Measurements from ENCODE around the gene COX7A1.
"Not testable (repeated sequence)": the region's sequence is repeated elsewhere in the genome, so short reads cannot be mapped to it uniquely, and the experiment has no call there.

COX7A1 gene

GRCh38 chr19:36141039-36141927, 11.0 kb downstream of the COX7A1 start:
- DNase-seq, result peak; percentile 67 to 90 (median 84)

DNA sequence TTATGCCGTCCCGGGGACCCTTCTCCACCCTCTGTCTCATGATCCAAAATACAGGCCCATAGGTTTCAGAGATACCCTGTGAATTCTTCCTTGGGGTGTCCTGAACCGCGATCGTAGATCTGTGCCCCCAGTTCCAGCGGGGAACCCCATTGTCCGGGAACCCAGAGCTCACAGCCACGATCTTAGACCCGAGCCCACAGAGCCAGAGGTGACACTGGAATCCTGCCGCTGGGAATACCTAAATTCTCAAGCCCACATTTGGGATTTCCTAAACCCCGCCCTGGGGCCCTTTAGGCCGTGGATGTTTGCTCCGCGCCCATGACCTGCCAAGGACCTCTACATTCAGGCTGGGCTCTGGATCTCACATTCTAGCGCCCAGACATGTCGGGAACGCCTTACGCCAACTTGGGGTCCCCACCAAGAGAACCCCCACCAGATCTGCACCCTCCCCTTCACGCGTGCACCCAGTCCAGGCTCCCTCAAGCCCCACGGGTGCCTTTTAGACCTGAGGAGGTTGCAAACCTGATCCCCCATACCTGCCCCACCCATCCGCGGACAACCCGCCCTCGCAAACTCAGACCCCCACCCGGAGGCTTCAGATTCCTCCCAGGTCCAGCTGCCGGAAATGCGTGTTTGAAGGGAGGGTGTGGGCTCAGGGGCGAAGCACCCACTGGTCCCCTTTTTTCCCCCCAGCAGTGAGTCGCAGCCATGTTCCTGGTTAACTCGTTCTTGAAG, 11.8 kb downstream of the COX7A1 start:
- DNase-seq, result peak in 3 of 5 donors; percentile 18 to 56 (median 26)

- peak; percentile 81 to 96 (median 87) for DNase-seq
These were observed 12.6 kb downstream of the COX7A1 start, which contains the start of gene CAPNS1 for GRCh38 chr19:36139473-36140303. Gene CAPNS1 (plus strand): TSS chr19:36140066. CDS start chr19:36141012, 946 bp downstream.

DNA sequence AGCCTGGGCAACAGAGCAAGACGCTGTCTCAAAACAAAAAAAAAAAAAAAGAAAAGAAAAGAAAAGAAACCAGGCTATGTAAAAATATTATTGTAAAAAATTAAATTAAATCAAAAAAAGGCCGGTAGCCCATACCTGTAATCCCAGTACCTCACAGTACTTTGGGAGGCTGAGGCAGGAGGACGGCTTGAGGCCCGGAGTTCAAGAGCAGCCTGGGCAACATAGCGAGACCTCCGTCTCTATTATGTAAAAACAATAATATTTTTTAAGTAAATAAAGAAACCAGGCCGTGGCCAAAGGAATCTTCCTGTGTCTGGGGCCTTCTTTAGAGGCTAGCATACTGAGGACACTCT, 13.2 kb downstream of the COX7A1 start:
- no peak for DNase-seq

GRCh38 chr19:36136964-36137686, 15.1 kb downstream of the COX7A1 start:
- DNase-seq, result no peak

DNA sequence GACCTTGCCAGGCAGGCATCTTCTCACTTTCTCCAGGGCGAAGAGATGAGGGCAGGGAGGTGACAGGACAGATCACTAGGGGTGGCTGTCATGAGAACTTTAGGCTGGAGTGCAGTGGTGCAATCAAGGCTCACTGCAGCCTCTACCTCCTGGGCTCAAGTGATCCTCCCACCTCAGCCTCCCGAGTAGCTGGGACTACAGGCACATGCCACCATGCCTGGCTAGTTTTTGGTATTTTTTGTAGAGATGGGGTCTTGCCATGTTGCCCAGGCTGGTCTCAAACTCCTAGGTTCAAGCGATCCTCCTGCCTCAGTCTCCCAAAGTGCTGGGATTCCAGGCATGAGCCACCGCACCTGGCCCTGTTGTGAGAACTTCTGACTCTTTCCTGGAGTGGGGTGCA, 17.4 kb downstream of the COX7A1 start:
- DNase-seq, result not testable (repeated sequence)

DNA sequence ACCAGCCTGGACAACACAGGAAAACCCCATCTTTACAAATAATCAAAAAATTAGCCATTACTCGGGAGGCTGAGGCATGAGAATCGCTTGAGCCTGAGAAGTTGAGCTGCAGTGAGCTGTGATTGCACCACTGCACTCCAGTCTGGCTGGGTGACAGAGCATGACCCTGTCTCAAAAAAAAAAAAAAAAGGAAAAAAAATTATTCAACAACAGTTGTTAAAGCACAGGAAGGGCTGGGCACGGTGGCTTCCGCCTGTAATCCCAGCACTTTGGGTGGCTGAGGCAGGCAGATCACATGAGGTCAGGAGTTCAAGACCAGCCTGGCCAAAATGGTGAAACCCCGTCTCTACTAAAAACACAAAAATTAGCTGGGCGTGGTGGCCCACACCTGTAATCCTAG, 21.0 kb downstream of the COX7A1 start:
- not testable (repeated sequence) for DNase-seq

DNA sequence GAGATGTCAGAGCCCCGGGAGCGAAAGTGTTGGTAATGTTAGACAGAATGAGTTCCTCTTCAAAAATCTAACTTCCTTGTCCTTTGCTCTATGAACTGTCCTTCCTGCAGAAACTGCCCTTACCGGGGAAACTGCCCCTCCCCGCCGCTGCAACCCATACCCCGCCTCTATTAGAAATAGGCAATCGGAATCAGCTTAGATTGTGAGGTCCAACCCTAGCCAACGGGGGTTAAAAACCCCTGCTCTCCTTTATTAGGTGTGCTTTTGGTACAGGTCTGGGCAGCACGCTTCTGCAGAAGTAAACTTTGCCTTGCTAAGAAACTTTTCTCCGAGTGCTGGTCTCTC, 23.9 kb downstream of the COX7A1 start:
- no peak for DNase-seq

DNA sequence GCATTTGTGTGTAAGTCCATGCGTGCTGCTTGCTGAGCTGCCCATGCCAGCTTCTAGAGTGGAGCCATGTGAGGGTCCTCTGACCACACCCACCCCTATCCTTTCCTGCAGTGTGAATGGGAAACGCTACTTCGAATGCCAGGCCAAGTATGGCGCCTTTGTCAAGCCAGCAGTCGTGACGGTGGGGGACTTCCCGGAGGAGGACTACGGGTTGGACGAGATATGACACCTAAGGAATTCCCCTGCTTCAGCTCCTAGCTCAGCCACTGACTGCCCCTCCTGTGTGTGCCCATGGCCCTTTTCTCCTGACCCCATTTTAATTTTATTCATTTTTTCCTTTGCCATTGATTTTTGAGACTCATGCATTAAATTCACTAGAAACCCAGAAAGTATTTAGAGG, 26.7 kb downstream of the COX7A1 start:
- DNase-seq, result no peak

GRCh38 chr19:36121486-36122124, 30.6 kb downstream of the COX7A1 start:
- DNase-seq, result no peak

DNA sequence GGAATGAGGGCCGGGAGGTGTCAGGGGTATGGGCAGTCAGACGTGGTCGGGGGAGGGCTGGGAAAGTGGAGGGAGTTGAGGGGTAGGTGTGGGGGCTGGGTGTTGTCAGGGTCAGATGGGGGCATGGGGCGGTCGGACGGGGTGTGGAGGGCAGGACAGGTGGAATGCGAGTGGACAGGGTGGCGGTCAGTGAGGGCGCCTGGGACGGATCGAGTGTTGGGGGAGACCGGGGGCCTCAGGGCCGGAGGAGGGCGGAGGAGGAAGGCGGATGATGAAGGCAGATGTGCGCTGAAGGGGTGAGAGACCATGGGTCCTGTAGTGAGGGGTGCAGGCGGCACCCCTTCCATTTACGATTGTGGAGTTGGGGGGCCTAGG, 31.3 kb downstream of the COX7A1 start:
- no peak for DNase-seq

- DNase-seq, result no peak
These were observed 31.9 kb downstream of the COX7A1 start for GRCh38 chr19:36120092-36120983.

DNA sequence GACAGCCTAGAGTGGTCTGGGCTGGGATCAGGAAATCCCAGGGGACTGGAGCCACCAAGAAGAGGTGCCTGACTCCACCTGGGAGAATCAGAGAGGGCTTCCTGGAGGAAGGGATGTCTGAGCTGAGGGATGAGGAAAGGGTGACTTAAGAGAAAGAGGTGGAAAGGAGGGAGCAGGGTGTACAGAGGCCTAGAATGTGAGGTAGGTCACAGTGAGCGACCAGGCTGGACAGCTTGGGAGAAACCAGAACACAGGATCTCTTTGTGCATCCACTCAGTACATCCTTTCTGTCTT, 36.0 kb downstream of the COX7A1 start:
- DNase-seq, result no peak

DNA sequence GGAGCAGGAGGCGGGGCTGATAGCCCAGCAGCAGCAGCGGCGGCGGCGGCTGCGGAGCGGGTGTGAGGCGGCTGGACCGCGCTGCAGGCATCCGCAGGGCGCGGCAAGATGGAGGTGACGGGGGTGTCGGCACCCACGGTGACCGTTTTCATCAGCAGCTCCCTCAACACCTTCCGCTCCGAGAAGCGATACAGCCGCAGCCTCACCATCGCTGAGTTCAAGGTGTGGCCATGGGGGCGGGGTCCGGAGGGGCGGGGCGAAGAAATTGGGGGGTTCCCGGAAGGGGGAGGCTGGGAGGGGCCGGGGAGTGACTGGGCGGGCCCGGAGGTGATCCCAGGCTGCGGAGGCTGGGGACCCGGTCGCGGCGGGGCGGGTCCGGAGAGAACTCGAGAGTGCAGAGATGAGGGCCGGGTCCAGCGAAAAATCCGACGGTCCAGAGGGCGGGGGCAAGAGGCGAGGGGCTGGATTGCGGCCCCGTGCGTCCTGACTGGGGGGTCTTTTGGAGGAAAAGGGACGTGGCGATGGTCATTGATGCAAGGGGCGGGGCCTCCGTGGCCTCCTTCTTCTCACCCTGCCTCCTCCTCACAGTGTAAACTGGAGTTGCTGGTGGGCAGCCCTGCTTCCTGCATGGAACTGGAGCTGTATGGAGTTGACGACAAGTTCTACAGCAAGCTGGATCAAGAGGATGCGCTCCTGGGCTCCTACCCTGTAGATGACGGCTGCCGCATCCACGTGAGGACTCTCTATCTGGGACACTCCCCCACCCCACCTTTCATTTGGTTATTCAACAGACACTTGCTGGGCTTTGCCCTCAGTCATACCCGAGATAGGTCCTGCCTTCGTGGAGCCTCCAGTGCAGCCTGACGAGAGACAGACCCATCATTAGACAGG, 36.5 kb downstream of the COX7A1 start, which contains the start of gene TBCB:
Gene TBCB (plus strand): TSS at position 16 of the 891 bp plus-strand sequence. CDS start 93 bp downstream, at position 109.
- DNase-seq, result peak in 4 of 5 donors; percentile 84 to 90 (median 87)

DNA sequence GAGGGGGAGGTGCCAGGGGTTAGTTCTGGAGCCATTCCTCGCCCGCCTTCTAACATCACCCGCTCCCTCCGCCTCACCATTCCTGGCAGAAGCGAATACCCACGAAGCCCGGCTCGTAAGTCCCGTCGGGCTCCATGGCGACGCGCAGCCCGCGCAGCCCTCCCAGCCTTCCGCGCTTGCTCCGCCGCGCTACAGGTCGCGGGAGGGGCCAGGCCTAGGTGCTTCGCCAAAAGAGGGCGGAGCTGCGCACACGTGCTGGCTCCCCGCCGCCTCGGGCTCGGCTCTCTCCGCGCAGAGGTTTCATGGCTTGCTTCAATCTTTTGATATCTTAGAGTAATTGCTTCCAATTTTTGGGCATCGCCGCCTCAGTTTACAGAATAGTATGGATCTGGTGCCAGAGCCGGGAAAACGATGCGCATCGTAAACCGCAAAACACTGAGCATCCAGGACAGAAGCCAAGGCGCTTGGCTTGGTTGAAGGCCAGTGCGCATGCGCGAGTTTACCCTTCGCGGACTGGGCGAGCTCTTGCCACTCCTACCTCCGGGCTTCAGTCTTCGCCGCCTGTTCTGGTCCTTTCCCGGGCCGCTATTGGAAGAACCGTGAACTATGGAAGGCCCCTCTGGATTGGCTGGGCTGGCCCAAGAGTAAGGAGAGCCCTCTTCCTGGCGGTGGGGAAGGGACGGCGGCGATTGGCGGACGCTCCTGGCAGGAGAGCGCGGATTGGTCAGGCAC, 37.4 kb downstream of the COX7A1 start, which contains the start of gene POLR2I:
Gene POLR2I (minus strand): TSS at position 155 of the 732 bp plus-strand sequence. CDS start 19 bp downstream, at position 136.
- DNase-seq, result peak; percentile 97 to 100 (median 99)

DNA sequence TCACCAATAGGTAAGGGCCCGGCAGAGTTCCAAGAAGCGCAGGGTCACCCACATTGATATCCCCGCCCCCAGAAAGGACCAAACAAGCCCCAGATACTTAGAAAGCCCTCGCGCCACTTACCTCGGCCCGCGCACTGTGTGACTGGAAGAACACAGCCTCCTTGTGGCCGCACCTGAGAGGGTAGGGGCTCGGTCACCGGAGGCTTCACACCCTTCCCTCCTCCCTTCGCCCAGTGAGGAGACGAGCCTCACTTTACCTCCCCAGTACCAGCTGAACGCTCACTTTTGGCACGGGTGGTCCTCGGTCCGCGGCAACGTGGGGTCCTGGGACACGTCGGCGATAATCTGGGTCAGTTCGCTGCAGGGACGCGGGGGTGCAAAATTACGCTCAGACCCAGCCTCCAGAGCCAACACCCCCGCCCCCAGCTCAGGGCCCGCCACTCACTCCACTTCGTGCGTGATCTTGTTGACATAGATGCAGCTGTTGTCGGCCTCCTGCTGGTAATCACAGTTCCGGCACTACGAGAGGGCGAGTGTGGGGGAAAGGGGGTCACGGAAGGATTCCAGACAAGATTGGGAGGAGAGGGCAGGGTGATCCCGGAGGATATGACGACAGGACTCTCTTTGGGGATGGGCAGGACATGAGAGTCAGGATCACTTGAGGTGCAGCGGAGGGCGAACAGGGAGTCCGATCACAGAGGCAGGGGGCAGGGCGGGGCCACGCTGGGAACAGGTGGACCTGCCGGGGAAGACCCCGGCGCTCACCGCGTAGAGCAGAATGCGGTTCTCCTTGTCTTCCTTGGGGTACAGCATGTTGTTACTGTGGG, 38.1 kb downstream of the COX7A1 start:
- peak in 1 of 5 donors; percentile 13 for DNase-seq

- DNase-seq, result no peak
These were observed 38.8 kb downstream of the COX7A1 start for GRCh38 chr19:36113425-36113824.

DNA sequence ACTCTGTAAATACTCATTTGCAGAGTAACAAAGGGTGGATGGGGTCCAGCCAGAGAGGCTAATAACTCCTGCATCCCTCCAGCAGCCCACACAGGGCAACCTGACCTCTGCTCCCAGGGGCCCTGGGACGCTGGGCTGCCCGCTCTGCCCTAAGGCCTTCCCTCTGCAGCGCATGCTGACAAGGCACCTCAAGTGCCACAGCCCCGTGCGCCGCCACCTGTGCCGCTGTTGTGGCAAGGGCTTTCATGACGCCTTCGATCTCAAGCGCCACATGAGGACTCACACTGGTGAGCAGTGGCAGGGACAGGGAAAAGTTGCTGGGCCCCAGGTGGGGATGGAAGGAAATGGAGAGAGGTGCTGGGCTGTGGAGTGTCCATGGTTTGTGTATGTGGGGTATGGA, 39.6 kb downstream of the COX7A1 start:
- DNase-seq, result no peak
